DMS53 treated with DMSO at 0.1 percent for 48 hours (cell line): Measurements from ENCODE around the gene CHID1.

Experiments
- DNase-seq: peaks from one replicate; lab custom pipeline; 2025; ENCODE audit not compliant: unreplicated experiment; lab: John Stamatoyannopoulos, UW

CHID1 gene

GRCh38 chr11:933142-933851, 22.7 kb upstream of the CHID1 start:
- no peak for DNase-seq

GRCh38 chr11:932435-932834, 21.8 kb upstream of the CHID1 start:
- no peak for DNase-seq

GRCh38 chr11:931385-931784, 20.8 kb upstream of the CHID1 start:
- no peak for DNase-seq

- DNase-seq = no peak
Observed at GRCh38 chr11:929405-929804, 18.8 kb upstream of the CHID1 start.

- DNase-seq = no peak
Observed at GRCh38 chr11:928786-929185, 18.2 kb upstream of the CHID1 start.

GRCh38 chr11:927871-928270, 17.3 kb upstream of the CHID1 start:
- no peak for DNase-seq

GRCh38 chr11:926341-926916, 15.8 kb upstream of the CHID1 start:
- DNase-seq = no peak

- DNase-seq = peak; percentile 78
Observed at GRCh38 chr11:925496-926301, 15.1 kb upstream of the CHID1 start, which contains the start of gene AP2A2. Gene AP2A2, plus strand, starts transcription at chr11:925870. Its CDS starts 152 bp downstream, at chr11:926022.

- no peak for DNase-seq
Observed at GRCh38 chr11:925158-925495, 14.5 kb upstream of the CHID1 start.

- no peak for DNase-seq
Observed at GRCh38 chr11:924406-925157, 14.0 kb upstream of the CHID1 start.

GRCh38 chr11:923691-924405, 13.2 kb upstream of the CHID1 start:
- DNase-seq = no peak

GRCh38 chr11:921921-922678, 11.5 kb upstream of the CHID1 start:
- no peak for DNase-seq

- no peak for DNase-seq
Observed at GRCh38 chr11:917426-917825, 6.8 kb upstream of the CHID1 start.

GRCh38 chr11:914747-915501, 4.3 kb upstream of the CHID1 start:
- no peak for DNase-seq

- DNase-seq = no peak
Observed at GRCh38 chr11:914204-914603, 3.6 kb upstream of the CHID1 start.

- no peak for DNase-seq
Observed at GRCh38 chr11:913043-913442, 2.4 kb upstream of the CHID1 start.

GRCh38 chr11:912266-912665, 1.7 kb upstream of the CHID1 start:
- no peak for DNase-seq

- no peak for DNase-seq
Observed at GRCh38 chr11:911890-912219, 1.2 kb upstream of the CHID1 start.

GRCh38 chr11:911031-911889, 650 bp upstream of the CHID1 start:
- no peak for DNase-seq
